Suppressor macrophage treated with lipopolysaccharide for 4 hours (primary cell): ENCODE data around the gene CD9.
"Not testable (repeated sequence)": the region's sequence is repeated elsewhere in the genome, so short reads cannot be mapped to it uniquely, and the experiment has no call there.

ENCODE experiments used
- DNase-seq: peaks from one replicate; pipeline ENCODE4 v3.0.0-alpha.2; 2020

CD9 gene

GRCh38 chr12:6199531-6200255 is 507 bp upstream of the CD9 start:
- DNase-seq: peak; percentile 52

GRCh38 chr12:6201213-6201608 is 1.0 kb downstream of the CD9 start:
- no peak for DNase-seq

- peak; percentile 66 for DNase-seq
Measured at GRCh38 chr12:6201826-6202225, 1.6 kb downstream of the CD9 start.

GRCh38 chr12:6202304-6202703 is 2.1 kb downstream of the CD9 start:
- DNase-seq: no peak

GRCh38 chr12:6202846-6203245 is 2.6 kb downstream of the CD9 start:
- no peak for DNase-seq

- DNase-seq: no peak
Measured at GRCh38 chr12:6203601-6204000, 3.4 kb downstream of the CD9 start.

- no peak for DNase-seq
Measured at GRCh38 chr12:6204533-6205143, 4.4 kb downstream of the CD9 start.

- no peak for DNase-seq
Measured at GRCh38 chr12:6205144-6205539, 4.9 kb downstream of the CD9 start.

GRCh38 chr12:6205761-6206160 is 5.6 kb downstream of the CD9 start:
- no peak for DNase-seq

- DNase-seq: no peak
Measured at GRCh38 chr12:6206327-6206726, 6.1 kb downstream of the CD9 start.

- no peak for DNase-seq
Measured at GRCh38 chr12:6207259-6207925, 7.2 kb downstream of the CD9 start.

GRCh38 chr12:6208130-6208529 is 7.9 kb downstream of the CD9 start:
- no peak for DNase-seq

- DNase-seq: not testable (repeated sequence)
Measured at GRCh38 chr12:6209428-6209827, 9.2 kb downstream of the CD9 start.

- no peak for DNase-seq
Measured at GRCh38 chr12:6211421-6211869, 11.2 kb downstream of the CD9 start.

- DNase-seq: no peak
Measured at GRCh38 chr12:6212086-6212485, 11.9 kb downstream of the CD9 start.

GRCh38 chr12:6213969-6214368 is 13.8 kb downstream of the CD9 start:
- no peak for DNase-seq

- no peak for DNase-seq
Measured at GRCh38 chr12:6214633-6215032, 14.4 kb downstream of the CD9 start.

- no peak for DNase-seq
Measured at GRCh38 chr12:6215120-6215807, 15.1 kb downstream of the CD9 start.

- peak; percentile 53 for DNase-seq
Measured at GRCh38 chr12:6215932-6216494, 15.8 kb downstream of the CD9 start.

GRCh38 chr12:6216581-6216980 is 16.4 kb downstream of the CD9 start:
- DNase-seq: no peak

- no peak for DNase-seq
Measured at GRCh38 chr12:6218347-6218925, 18.2 kb downstream of the CD9 start.

- no peak for DNase-seq
Measured at GRCh38 chr12:6219980-6220379, 19.8 kb downstream of the CD9 start.

GRCh38 chr12:6221146-6221545 is 20.9 kb downstream of the CD9 start:
- DNase-seq: no peak
